Activated CD4-positive, alpha-beta T cell treated with anti-CD3 and anti-CD28 coated beads, Interleukin-2, amount 50 U/mL, for 24 hours (primary cell): ENCODE measurements around the gene IMMT.
"Not testable (repeated sequence)": the region's sequence is repeated elsewhere in the genome, so short reads cannot be mapped to it uniquely, and the experiment has no call there.

Experiments used
- DNase-seq, 2 donors: peaks; one replicate each; pipeline ENCODE4 v3.0.0-alpha.2; 2020; ENCODE audit warnings: low read depth in 1 of 2, low spot score in 1 of 2

IMMT gene

DNA sequence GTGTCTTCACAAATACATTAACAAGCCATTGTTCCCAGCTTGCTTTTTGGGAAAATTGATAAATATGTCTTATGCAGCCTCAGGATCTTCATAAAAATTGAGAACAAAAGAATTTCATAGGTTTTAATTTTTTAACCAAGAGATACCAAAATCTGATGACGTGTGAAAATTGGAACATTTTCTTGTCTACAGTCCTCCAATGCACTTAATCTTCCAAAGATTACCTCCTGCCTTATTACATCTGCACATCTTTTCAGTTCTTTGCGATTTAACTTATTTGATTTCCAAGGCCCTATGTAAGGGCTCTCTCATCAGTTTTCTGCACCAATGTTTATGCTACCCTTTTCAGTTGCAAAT lies 7.1 kb upstream of the IMMT start:
- DNase-seq = no peak

DNA sequence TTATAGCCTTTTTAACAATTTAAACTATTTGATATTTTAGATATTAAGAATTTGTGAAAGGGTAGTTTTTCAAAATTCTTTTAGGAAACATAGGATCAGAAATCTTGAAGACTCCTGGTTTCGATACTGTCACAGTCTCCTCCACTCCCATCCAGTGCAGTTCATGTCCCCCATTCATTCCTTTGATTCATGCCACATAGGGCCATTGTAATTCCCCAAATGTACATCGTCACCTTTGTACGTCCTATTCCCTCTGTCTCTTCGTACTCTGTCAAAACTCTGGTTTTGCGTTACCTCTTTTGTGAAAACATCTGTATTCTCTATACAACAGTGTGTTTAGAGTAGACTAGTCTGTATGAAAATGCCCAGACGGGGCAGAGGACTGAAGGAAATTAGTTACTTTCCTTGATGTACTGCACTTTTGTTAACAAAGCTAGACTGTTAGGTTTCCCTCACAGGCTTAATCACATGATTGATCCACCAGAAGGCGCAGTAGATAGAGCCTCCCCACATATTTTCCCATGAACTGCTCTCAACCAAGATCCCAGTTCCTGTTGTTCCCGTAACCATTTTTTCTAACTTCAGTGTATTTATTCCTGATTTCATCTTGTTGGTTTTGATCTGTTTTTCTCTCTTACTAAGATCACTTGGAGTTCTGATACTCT lies 6.5 kb upstream of the IMMT start:
- no peak for DNase-seq

DNA sequence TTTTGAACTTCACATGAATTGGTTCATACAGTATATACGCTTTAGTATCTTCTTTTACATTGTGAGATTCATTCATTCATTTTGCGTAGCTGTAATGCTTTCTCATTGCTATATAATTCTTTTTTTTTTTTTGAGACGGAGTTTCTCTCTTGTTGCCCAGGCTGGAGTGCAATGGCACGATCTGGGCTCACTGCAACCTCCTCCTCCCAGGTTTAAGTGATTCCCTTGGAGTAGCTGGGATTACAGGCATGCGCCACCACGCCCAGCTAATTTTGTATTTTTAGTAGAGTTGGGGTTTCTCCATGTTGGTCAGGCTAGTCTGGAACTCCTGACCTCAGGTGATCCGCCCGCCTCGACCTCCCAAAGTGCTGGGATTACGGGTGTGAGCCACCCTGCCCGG lies 5.3 kb upstream of the IMMT start:
- DNase-seq = not testable (repeated sequence)

DNA sequence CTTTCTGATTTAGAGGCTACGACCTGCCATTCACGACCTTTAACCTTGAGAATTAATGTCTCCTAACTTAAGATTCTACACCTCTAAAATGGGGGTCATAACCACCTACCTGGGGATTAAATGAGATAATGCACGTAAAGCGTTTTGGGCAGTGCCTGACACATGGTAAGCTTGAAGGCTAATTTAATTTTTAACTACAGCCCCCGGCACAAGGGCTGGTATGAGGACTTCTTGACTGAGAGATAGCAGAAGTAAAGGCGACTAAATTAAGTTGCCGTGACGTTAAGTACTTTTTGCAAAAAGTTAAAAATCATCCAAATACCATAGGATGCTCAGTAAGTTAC lies 4.5 kb upstream of the IMMT start:
- no peak for DNase-seq

DNA sequence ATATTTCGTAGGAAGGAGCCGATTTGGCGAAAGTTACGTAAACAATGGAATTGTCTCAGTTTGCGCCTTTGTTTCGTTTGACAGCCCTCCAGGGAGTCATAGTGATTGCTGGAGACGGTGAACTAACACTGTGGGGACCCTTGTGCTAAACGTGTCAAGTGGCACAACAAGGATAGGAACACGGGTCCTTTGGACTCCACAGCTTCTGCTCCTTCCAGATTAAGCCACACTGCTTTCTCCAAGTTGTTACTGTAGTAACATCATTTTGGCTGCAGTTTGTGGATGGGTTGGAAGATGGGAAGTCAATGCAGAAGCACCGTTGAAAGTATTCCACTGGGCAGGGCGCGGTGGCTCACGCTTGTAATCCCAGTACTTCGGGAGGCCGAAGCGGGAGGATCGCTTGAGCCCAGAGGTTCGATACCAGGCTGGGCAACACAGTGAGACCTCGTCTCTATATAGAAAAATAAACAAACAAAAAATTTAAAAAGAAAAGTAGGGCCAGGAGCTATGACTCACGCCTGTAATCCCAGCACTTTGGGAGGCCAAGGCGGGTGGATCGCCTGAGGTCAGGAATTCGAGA lies 636 bp upstream of the IMMT start:
- no peak for DNase-seq

DNA sequence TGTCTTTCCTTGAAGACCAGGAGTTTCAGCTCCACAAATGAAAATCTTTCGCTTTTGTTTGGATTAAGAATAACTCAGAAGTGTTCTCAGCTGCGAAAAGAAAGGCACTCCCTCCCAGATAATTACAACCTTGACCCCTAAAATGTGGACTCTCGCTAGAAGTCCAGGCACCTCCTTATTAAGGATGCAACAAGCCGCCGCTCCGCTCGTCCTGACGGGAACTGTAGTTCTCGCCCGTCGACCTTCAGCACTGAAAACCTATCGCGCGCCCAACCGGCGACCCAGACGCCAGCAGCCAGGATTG lies 559 bp downstream of the IMMT start:
- DNase-seq = no peak

DNA sequence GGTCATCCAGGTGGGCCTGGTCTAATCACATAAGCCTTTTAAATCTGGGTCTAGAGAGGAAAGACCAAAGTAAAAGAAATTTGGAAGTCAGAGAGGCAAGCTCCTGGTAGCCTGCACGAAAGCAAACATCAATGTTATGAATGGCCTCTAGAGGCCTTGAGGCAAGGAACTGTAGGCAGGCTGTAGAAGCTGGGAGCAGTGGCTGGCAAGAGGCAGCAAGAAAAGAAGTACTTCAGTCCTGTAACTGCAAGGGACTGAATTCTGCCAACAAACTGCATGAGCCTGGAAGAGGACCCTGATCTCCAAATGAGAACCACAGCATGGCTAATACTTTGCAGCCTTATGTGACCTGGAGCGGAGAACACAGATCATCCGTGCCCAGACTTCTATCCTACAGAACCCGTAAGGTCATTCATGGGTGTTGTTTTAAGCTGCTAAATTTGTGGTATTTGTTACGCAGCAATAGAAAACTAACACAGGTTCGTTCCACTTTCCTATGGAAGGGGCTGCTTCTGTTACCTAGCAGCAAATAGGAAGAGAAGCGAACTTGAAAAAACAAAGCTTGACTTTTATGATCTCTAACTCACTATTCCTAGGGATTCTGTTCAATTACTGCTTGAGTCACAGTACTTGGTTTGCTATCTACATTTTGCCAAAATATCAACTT lies 1.2 kb downstream of the IMMT start:
- no peak for DNase-seq

DNA sequence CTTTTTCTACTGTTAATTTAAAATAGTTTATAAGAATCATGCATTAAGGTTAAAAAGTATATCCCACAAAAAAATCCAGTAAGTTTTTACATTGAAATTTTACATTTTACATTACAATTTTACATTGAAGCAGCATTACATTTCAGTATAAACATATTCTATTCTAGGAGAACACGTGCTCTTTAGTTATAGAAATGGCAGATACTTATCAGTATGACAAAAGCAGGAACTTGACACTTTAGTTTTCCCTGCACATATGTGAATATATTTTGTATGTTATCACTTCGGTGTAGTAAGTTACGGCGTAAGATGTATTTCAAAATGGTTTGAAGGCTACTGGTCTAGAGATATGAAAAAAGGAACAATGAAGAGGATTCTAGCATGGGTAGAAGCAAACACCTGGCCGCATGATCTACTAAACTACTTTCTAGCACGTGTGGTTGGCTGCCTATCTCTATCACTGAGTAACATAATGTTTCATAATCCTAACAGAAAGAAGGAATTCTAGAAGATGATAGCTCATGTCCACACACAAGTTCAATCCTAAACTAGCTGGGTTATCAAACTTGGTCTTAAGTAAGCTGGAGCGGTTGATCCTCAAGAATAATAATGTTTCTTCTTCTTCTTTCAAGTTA lies 5.4 kb downstream of the IMMT start:
- no peak for DNase-seq

DNA sequence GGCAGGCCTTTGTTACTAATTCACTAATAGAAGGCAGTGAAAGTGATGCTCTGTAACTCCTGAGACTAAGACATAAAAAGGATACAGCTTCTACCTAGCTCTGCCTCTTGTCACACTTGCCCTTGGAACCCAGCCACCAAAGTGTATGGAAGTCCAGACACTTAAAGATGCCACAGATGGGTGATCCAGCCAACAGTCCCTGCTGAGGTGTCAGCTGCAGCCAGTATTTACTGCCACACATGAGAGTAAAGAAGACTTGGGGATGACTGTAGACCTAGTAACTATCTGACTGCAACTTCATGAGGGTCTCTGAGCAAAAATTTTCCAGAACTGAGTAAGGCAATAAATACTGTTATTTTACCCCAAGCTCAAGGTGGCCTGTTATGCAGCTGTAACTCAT lies 8.8 kb downstream of the IMMT start:
- no peak for DNase-seq

DNA sequence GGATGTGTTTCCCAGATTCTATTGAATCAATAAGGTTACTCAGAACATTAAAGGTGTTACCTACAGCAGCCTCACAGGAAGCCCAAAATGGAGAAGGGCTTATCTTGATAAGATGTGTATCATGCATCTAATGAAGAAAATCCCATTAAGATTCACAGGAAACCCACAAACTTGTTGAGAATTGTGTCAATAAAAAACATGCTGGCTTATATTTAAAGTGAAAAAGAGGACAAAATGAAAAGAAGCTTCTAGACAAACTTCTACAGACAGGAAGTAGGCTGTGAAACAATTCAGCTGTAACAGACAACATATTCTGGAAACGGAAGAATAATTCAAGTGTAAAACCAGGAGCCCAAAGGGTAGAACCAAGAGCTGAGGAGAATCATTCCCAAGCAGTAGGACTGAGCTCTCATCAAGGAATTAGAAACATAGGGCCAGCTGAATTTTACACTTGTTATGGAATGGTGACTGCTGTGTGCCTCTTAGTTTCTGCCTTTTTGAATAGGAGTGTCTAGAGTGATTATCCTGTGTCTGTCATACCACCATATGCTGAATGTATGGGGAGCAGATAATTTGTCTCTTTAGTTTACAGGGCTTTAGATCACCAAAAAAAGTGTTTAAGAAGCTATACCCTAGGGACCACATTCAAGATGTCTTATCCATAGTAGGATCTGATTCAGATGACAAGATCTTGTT lies 9.6 kb downstream of the IMMT start:
- DNase-seq = no peak

DNA sequence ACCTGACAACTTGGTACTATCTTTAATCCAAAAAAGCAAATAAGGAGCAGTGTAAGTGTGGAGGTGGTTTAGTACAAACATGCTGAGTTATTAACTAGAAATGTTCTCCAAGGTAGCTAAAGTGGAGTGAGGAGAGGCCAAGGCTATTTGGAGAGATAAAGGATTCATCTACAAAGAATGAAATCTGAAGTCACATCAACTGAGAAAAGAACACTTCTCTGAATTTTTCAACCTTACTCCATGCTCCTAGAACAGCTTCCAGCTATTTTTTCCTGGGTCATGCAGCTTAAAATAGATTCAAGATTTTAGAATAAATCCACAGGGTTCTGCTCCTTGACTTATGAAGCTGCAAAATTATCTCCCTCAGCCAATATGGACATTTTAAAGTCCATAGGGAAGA lies 18.7 kb downstream of the IMMT start:
- DNase-seq = no peak

DNA sequence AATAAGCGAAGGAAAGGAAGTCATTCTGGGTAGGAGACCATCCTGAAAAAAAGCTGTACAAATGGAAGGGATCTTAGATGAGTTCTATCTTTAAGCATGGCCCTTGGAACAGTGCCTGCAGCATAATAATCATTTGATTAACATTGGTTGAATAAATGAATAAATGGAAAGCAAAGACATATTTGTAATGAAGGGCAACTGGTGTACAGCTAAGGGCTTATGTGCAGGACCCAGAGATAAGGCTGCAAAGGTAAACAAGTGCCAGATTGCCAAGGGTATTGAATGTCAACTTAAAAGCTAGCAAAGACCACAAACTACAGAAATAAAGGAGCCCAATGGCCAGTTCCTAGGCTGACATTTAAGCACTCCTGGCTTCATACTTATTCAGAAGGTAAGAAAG lies 19.4 kb downstream of the IMMT start:
- DNase-seq = no peak

DNA sequence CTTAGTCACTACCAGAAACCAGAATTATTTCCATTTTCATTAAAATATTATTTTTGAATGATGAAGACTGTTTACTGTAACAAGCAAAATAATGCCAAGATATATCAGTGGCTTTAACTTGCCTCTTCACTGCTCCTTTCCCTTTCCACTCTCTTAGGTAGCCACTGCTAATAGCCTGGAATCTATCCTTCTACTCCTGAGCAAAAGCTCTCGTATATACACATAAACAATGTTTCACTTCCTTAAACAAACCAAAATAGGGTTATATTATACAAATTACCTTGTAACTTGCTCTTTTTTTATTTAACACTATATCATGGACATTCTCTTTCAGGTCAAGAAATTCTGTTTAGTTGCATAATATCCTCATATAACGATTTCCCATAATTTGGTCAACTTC lies 20.8 kb downstream of the IMMT start:
- no peak for DNase-seq

DNA sequence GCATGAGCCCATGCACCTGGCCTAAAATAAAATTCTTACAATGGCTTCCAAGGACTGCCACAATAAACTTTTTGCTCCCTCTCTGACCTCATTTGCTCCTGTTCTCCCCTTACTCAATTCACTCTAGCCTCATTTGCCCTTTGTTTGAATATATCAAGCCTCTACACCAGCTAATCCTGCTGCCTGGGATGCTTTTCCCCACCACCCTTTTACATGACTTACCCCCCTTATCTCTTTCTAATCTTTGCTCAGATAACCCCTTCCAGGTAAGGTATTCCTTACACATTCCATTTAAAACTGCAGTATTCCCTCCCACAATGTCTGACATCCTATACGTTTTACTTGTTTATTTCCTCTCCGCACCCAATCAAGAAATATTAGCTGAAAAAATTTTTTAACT lies 22.7 kb downstream of the IMMT start:
- DNase-seq = no peak

DNA sequence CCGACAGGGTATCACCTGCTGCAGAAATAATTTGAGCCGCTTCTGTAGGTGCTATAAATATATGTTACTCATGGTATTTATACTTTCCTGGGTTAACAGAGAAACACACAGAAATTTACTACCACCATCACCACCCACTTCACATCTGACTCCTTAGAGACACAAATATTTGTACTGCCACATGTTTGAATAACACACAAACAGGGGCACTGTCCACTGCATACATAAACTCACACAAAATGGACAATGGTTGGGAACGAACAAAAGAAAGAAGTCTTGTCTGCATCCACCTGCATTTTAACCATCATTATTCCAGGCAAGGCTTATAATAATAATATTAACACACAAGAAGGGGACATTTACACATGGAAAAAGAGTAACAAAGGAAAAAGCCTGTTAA lies 24.0 kb downstream of the IMMT start:
- no peak for DNase-seq

DNA sequence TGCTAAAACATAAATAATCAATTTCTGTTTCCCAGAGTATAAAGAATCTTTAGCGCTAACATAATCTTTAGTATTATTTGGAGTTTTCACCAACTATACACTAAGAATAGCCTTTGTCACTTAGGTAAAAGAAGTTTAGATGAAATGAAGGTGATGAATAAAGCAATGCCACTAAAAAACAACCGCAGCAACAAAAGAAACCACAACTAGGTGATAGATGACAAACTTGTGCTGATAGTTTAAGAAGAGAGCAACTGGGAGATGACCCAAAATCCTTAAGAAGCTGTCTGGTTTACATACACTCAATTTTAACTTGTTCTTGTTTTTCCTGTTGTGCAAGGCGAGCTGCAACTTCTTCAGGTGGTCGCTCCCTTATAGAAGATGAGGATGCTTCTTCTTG lies 24.8 kb downstream of the IMMT start:
- DNase-seq = no peak

DNA sequence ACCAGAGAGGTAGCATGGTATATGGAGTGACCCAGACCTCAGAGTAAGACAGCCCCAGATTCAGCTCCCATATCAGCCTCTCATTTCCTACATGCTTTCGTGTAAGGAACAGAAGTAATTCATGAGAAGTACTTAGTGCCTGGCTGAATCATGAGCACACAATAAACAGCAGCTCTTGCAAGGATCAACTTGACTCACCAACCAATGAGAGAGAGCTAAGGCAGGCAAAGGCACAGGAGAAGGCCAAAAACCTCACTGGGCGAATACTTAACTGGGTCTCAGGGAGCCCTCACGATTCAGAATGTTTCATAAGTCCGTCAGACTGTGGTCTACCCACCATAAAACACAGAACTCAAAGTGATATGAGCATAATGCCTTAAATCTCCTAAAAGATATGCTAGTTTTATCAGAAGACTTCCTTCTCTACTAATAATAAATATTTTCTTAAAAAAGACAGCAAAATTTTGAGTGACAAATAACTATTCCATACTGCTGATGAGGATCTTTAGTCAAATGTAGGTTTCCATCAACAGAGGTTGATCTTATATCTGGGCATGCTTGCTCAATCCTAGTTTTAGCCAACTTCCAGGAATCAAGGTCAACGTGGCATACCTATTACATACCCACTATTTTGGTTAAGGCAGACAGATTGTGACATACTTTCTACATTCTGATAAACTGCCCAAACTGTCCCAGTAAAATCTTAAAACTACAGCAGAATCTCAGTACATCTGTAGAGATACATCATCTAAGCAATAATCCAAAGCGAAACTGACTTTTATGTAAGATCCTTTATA lies 34.9 kb downstream of the IMMT start:
- DNase-seq = no peak

DNA sequence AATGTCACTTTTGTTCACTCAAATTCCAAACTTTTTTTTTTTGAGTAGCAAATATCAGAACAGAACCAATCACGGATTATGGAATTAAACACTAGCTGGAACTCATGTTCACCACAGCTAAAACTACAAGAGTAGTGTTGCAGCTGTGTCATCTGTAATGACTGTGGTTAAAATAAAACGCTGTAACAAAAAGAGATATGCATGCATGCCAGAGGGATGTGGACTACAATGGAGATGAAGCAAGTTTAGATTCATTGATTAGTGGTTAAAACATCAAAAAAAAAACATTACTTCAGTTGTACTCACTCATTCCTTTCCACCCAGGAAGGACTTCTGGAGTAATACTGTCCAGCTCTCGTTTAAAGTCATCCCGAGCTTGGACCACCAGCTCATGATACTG lies 37.0 kb downstream of the IMMT start:
- no peak for DNase-seq

DNA sequence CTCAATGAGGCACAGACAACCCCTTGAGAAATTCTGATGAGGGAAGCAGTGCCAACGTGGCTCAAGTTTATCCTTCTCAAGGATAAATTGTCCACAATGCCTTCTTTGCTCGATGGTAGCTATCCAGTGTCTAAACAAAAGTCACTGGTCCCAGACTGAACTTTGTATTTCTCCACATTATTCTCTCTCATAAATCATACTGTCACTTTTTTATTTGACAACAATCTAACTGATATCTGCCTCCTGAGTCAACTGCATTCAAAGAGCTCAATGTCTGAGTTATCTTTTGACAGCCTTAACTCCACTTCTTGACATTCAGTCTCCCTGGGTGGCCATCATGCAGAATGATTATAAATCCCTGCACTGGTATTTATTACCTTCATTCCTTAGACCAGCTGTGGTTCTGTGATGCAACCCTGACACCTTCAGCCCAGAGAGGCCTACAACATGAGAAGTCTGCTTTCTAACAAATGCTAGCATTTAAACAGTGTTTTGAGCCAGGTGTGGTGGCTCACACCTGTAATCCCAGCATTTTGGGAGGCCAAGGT lies 38.2 kb downstream of the IMMT start:
- no peak for DNase-seq

DNA sequence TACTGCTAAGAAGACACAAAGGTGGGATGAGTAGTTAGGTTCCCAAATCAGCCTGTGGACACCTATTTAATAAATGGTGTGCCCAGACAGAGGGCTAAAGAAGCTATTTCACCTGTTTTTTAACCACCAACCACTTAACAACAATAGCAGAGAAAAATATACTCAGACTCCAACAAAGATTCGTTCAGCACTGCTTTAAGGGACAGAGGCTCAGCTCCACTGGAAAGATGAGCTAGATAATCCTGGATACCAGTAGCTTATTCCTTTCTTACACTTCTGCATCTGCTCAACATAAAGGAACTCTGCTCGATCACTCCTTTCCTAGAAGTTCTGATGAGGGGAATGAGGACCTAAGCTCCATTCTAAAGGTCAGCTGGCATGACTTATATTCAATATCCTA lies 44.8 kb downstream of the IMMT start:
- DNase-seq = no peak

DNA sequence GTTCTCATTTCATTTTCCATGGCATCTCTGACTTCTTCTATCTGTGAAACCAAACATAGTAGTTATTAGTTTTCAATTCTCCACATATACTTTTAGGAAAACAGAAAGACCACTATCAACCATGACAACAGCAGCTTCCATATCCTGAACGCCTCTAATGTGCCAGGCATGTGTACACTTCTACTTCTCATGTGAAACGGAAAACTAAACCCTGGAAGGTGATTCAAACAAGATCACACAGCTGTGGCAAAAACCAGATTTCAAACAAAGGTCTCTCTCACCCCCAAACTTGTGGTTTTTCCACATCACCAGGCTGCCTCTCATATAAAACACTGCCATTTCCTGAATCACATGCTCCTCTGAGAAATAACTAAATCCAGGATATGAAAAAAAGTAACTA lies 47.5 kb downstream of the IMMT start:
- no peak for DNase-seq
